GM12878 (cell line): Measurements from ENCODE around the gene INPP5D. TPM values are rescaled to one million over a fixed set of nuclear protein-coding genes. Genes with fewer than 3 reads are reported as not detected.

Experiments
- ATAC-seq: fragments of 200-7000 bp; cut with Tn5 transposase; 3 replicates; pipeline ENCODE4 v1.9.1; 2020; ENCODE audit warnings: mild to moderate bottlenecking, moderate library complexity
- BruUV-seq: library from RNA; stranded (reverse); fragments of 400-500 nt; replicated peaks from 2 replicates; lab custom pipeline; 2021; lab: Mats Ljungman, UMichigan
- CTCF ChIA-PET: fragments of 300-600 bp; sonication (Branson Sonifier 250); formaldehyde crosslinking; extraction: SDS; loops from one replicate; lab custom pipeline; 2021; ENCODE audit warnings: inconsistent platforms; lab: Yijun Ruan, JAX
- POLR2A ChIA-PET: fragments of 350-600 bp; formaldehyde crosslinking; extraction: SDS; loops from one replicate; lab custom pipeline; 2021; ENCODE audit warnings: inconsistent platforms; lab: Charles Lee
- RAD21 ChIA-PET: fragments of 300-600 bp; sonication (Branson Sonifier 250); formaldehyde crosslinking; loops from one replicate; lab custom pipeline; 2023; ENCODE audit warnings: antibody characterized with exemption; ENCODE audit not compliant: unreplicated experiment; lab: Charles Lee
- SMC1A ChIA-PET: fragments of 300-600 bp; sonication (Branson Sonifier 250); formaldehyde crosslinking; loops from one replicate; lab custom pipeline; 2023; ENCODE audit not compliant: unreplicated experiment, uncharacterized antibody; lab: Charles Lee
- DNase-seq: peaks from one replicate; pipeline ENCODE4 v3.0.0-alpha.2; 2011; ENCODE audit warnings: low read depth, low spot score
- FAIRE-seq: peaks from 3 replicates; lab custom pipeline; 2011; peaks lifted over from hg19 to GRCh38; lab: Jason Lieb, UNC
- H2AFZ ChIP-seq: 2 replicates; pipeline ENCODE4 v1.6.0; 2011; ENCODE audit warnings: low read depth, low read length, control low read depth; ENCODE audit not compliant: control insufficient read depth
- H3K27ac ChIP-seq: 2 replicates; pipeline ENCODE4 v1.5.1; 2011; ENCODE audit warnings: control low read depth; ENCODE audit not compliant: control insufficient read depth, insufficient read depth
- H3K27me3 ChIP-seq, 2 experiments: replicated peaks in 1 of 2; 2 replicates each; pipeline versions ENCODE4 v1.6.0 to v1.6.1; 2011; ENCODE audit warnings: low read length in 1 of 2; ENCODE audit not compliant: control insufficient read depth in 2 of 2, insufficient read depth in 2 of 2
- H3K36me3 ChIP-seq, 2 experiments: 2 replicates each; pipeline ENCODE4 v1.5.1; 2011; ENCODE audit warnings: low read length in 1 of 2; ENCODE audit not compliant: control insufficient read depth in 2 of 2, insufficient read depth in 2 of 2
- H3K4me1 ChIP-seq: 2 replicates; pipeline ENCODE4 v1.6.1; 2011; ENCODE audit warnings: mild to moderate bottlenecking, low read length, moderate library complexity, mixed read lengths; ENCODE audit not compliant: control insufficient read depth, insufficient read depth
- H3K4me2 ChIP-seq: 2 replicates; pipeline ENCODE4 v1.6.0; 2011; ENCODE audit warnings: control low read depth; ENCODE audit not compliant: control insufficient read depth, insufficient read depth
- H3K4me3 ChIP-seq: fragments of 200-600 bp; sonication (generic); 2 replicates; pipeline ENCODE4 v1.5.1; 2016
- H3K79me2 ChIP-seq: 2 replicates; pipeline ENCODE4 v1.6.0; 2011; ENCODE audit warnings: low read length; ENCODE audit not compliant: control insufficient read depth, insufficient read depth
- H3K9ac ChIP-seq: 2 replicates; pipeline ENCODE4 v1.8.0; 2011; ENCODE audit warnings: low read length, control low read depth, mixed read lengths; ENCODE audit not compliant: control insufficient read depth, insufficient read depth
- H3K9me3 ChIP-seq: replicated peaks from 3 replicates; pipeline ENCODE4 v1.5.1; 2011; ENCODE audit warnings: mild to moderate bottlenecking, low read length; ENCODE audit not compliant: control insufficient read depth, insufficient read depth
- H4K20me1 ChIP-seq: 2 replicates; pipeline ENCODE4 v1.6.0; 2011; ENCODE audit not compliant: control insufficient read depth, insufficient read depth
- BMI1 ChIP-seq: fragments of 450-650 bp; IDR thresholded peaks from 2 replicates; pipeline ENCODE4 v1.6.1; 2016; ENCODE audit warnings: mild to moderate bottlenecking, moderate library complexity, borderline replicate concordance
- CTCF ChIP-seq, 3 experiments: IDR thresholded peaks in 2 of 3; conservative IDR thresholded peaks in 1 of 3; 2 replicates each; pipeline ENCODE4 v1.5.1; 2011; ENCODE audit warnings: low read depth in 3 of 3, low read length in 3 of 3, mild to moderate bottlenecking in 3 of 3, control low read depth in 2 of 3, moderate library complexity in 2 of 3, inconsistent platforms in 1 of 3, mixed read lengths in 1 of 3; ENCODE audit not compliant: control insufficient read depth in 2 of 3, insufficient read depth in 1 of 3; ENCODE audit errors: extremely low read depth in 1 of 3
- FOXM1 ChIP-seq: IDR thresholded peaks from 2 replicates; pipeline ENCODE4 v1.6.1; 2012; ENCODE audit warnings: low read depth, mild to moderate bottlenecking, inconsistent platforms, low read length, moderate library complexity
- HDAC2 ChIP-seq: fragments of 200-600 bp; sonication (generic); IDR thresholded peaks from 2 replicates; pipeline ENCODE4 v1.6.1; 2017
- IRF5 ChIP-seq: fragments of 450-650 bp; IDR thresholded peaks from 2 replicates; pipeline ENCODE4 v1.6.1; 2017; ENCODE audit warnings: borderline replicate concordance
- WGBS: methylation state at CpG from one replicate; pipeline ENCODE4 v1.1.6; 2016; ENCODE audit warnings: low lambda C conversion rate; ENCODE audit not compliant: insufficient replicate concordance, insufficient coverage; ENCODE audit errors: missing lambda C conversion rate; 5-methylcytosine and 5-hydroxymethylcytosine counted together
- in situ Hi-C: fragments of 300-500 bp; cut with MboI; formaldehyde crosslinking; loops from 9 replicates; pipeline ENCODE4 v1.14.3; 2018; ENCODE audit warnings: mixed read lengths
- intact Hi-C: fragments of 100-400 bp; cut with micrococcal nuclease; formaldehyde crosslinking; loops from one replicate; pipeline ENCODE4 v1.14.2; 2022; ENCODE audit not compliant: unreplicated experiment
- polyA plus RNA-seq, 11 experiments: library from polyadenylated mRNA; depleted of rRNA in 4 of 11; unstranded in 6 of 11; stranded (reverse) in 5 of 11; fragments of >200 nt; fragmentation: Nextera tagmentation in 4 of 11; fragmentation: Illumina TruSeq in 1 of 11; extraction: Ambion mirVana in 4 of 11; extraction: Trizol in 1 of 11; gene quantifications; 1 replicate in 1 of 11; 2 replicates in 10 of 11; pipeline versions ENCODE4 v1.2.1 to v1.2.3, GENCODE V29; 2011 to 2016; ENCODE audit warnings: inconsistent platforms in 2 of 11, missing spikeins in 2 of 11, low read depth in 1 of 11
- total RNA-seq, 4 experiments: library from RNA; depleted of rRNA in 3 of 4; stranded (reverse); fragments of >200 nt in 3 of 4; fragmentation: Illumina TruSeq in 1 of 4; extraction: Trizol in 1 of 4; gene quantifications; 2 replicates each; pipeline versions ENCODE4 v1.2.1 to v1.2.3, GENCODE V29; 2013 to 2021

INPP5D gene
- total and polyA plus RNA-seq, 10 of the 15 experiments (the other 5 are each of a cell fraction or from before 2014, with no cell fraction given), result 11.8 to 139 (median 88.8) TPM

DNA sequence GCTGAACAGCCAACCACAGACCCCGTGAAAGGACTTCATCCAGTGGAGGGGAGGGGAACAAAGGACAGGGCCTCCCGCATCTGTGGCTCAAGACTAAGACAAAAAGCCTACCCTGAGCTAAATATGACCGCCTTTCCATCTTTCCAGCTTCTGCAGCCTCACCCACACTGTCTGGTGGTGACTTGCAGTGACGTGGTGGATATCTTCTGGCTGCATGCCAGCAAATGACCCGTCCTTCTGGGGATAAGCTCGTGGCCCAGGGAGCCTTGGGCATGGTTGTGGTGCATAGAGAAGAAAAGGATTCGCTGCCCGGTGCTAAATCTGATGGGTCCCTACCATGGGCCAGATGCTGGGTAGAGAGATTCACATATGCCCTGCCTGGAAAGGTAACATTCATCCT, 38.4 kb upstream of the INPP5D start:
- ChIA-PET SMC1A (no interaction called here), RAD21 (no interaction called here), POLR2A (no interaction called here), CTCF (no interaction called here)
- H3K9me3 ChIP-seq, result no peaks in the 10 kb centered on the region
- H3K9ac ChIP-seq, result no peak overlapping the region
- intact Hi-C loops (no loop called here), in situ Hi-C loops (no loop called here)
- H3K4me3 ChIP-seq, result no peak overlapping the region
- ATAC-seq (no peak), FAIRE-seq (no peak), DNase-seq (no peak)
- no TSS peak for BruUV-seq
- TF ChIP-seq HDAC2, result no peak
- no peak for TF ChIP-seq FOXM1
- H3K36me3 ChIP-seq, result no peaks in the 10 kb centered on the region
- H2AFZ ChIP-seq, result no peak overlapping the region
- H3K27me3 ChIP-seq, result peaks cover 0 to 1% of the 10 kb centered on the region in 2 experiments; a peak in 1 of 4 replicates
- H3K79me2 ChIP-seq, result no peaks in the 10 kb centered on the region
- H3K4me2 ChIP-seq, result no peak overlapping the region
- H3K4me1 ChIP-seq, result no peaks in the 10 kb centered on the region
- H4K20me1 ChIP-seq, result no peaks in the 10 kb centered on the region
- WGBS, result 31% methylated on average over 8 of the region's 8 CpGs
- H3K27ac ChIP-seq, result no peak overlapping the region

DNA sequence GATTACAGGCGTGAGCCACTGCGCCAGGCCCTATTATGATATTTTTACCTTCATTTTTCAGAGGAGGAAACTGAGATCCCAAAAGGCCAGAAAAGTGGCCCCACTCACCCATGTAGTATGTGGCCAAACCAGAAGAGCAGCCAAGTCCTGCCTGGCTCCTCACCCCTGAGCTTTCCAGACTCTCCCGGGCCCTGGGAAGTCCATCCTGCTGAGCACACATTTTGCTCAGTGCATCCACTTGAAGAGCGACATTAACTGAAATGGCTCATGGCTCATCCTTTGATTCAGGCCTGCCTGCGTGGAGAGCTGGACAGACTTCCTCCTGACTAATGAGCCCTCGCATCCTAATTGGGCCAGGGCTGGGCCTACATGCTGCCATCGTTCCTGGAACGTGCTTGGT, 37.6 kb upstream of the INPP5D start:
- no peak for DNase-seq
- no peaks in the 10 kb centered on the region for H3K36me3 ChIP-seq
- TF ChIP-seq IRF5 (no peak), BMI1 (no peak), CTCF (IDR thresholded peaks at IDR 0.05 in 2 of 3, conservative IDR thresholded peaks at IDR 0.05 in 1 of 3; ENCODE audit: control insufficient read depth in 2 of 3, extremely low read depth in 1 of 3, insufficient read depth in 1 of 3, low read depth in 3 of 3, low read length in 3 of 3) (no peak)
- TF ChIP-seq, all 136 proteins: peak for 0
- Histone ChIP-seq H4K20me1 (no peaks in the 10 kb centered on the region), H3K27me3 (peaks cover 0 to 1% of the 10 kb centered on the region in 2 experiments; a peak in 1 of 4 replicates), H3K27ac (no peak overlapping the region), H3K9ac (no peak overlapping the region), H2AFZ (no peak overlapping the region), H3K4me1 (no peaks in the 10 kb centered on the region), H3K4me2 (no peak overlapping the region), H3K9me3 (no peaks in the 10 kb centered on the region), H3K79me2 (no peaks in the 10 kb centered on the region), H3K4me3 (no peak overlapping the region)
- FAIRE-seq (no peak), ATAC-seq (no peak)
- RAD21 ChIA-PET, result interaction anchor here (0.6 kb wide), 1 partner anchor 67 kb away, joined by 3 read pairs; no protein-coding TSS in a partner anchor
- intact Hi-C loops, result no loop called here
- 54% methylated on average over 8 of the region's 8 CpGs for WGBS
- SMC1A ChIA-PET, result interaction anchor here (1.0 kb wide), 1 partner anchor 418 kb away, joined by 3 read pairs; no protein-coding TSS in a partner anchor
- CTCF ChIA-PET, result no interaction called here
- in situ Hi-C loops, result no loop called here
- BruUV-seq, result no TSS peak
- POLR2A ChIA-PET, result no interaction called here
